Right cardiac atrium (tissue), 5 donors: ENCODE data around the gene ADM5. TPM values are rescaled to one million over a fixed set of nuclear protein-coding genes. Genes with fewer than 3 reads are reported as not detected.
"Not testable (repeated sequence)": the region's sequence is repeated elsewhere in the genome, so short reads cannot be mapped to it uniquely, and the experiment has no call there.

Experiments
- ATAC-seq, 2 donors: fragments of 200-7000 bp; cut with Tn5 transposase; one replicate each; pipeline versions ENCODE4 v1.8.0 to v1.9.1; 2020; ENCODE audit warnings: moderate library complexity in 2 of 2, mild to moderate bottlenecking in 1 of 2
- DNase-seq, 3 donors: peaks; one replicate each; pipeline ENCODE4 v3.0.0-alpha.2; 2020
- H3K27ac ChIP-seq: one replicate; pipeline ENCODE4 v1.5.1; 2013; ENCODE audit warnings: mild to moderate bottlenecking, low read length, control low read depth, moderate library complexity
- H3K27me3 ChIP-seq: one replicate; pipeline ENCODE4 v1.6.1; 2013; ENCODE audit not compliant: control insufficient read depth, insufficient read depth
- H3K4me1 ChIP-seq: one replicate; pipeline ENCODE4 v1.6.1; 2013; ENCODE audit warnings: low read length; ENCODE audit not compliant: control insufficient read depth, insufficient read depth
- H3K4me3 ChIP-seq: one replicate; pipeline ENCODE4 v1.5.1; 2013; ENCODE audit warnings: low read length, control low read depth
- H3K9me3 ChIP-seq: one replicate; pipeline ENCODE4 v1.6.1; 2013; ENCODE audit warnings: low read length; ENCODE audit not compliant: control insufficient read depth
- WGBS: extraction: QIAGEN DNeasy Blood & Tissue Kit; methylation state at CpG from one replicate; pipeline ENCODE4 v1.1.7; 2013; 5-methylcytosine and 5-hydroxymethylcytosine counted together
- intact Hi-C, 4 donors: fragments of 100-400 bp; cut with DNase I; formaldehyde crosslinking; loops; one replicate each; pipeline versions ENCODE4 v1.11.0 to v1.14.0; 2022 to 2023
- polyA plus RNA-seq: library from polyadenylated mRNA; stranded (reverse); fragments of 200-250 nt; gene quantifications from one replicate; pipeline ENCODE4 v1.2.3, GENCODE V29; 2013
- total RNA-seq, 4 donors: library from RNA; stranded (reverse); fragmentation: NEBNext Ultra II Directional; extraction: Animal tissue kit (Norgen Biotek cat#: 25700); gene quantifications; one replicate each; pipeline ENCODE4 v1.2.1, GENCODE V29; 2021
- donor health status: healthy with polysubstance abuse.
- donor health status: DM: no; HTN: yes; CAD: no.
- donor health status: DM: no; HTN: no; CAD: no.
- donor health status: DM: no; HTN: yes; CAD: no; lungs with severe emphysema.
- donor health status: DM: yes; HTN: yes; CAD: no.

ADM5 gene
- total and polyA plus RNA-seq, 5 donors = 0.28 to 0.82 (median 0.45) TPM

- Histone ChIP-seq H3K27me3 (no peaks in the 10 kb centered on the region), H3K27ac (no peak overlapping the region), H3K9me3 (no peaks in the 10 kb centered on the region), H3K4me1 (no peaks in the 10 kb centered on the region), H3K4me3 (no peak overlapping the region)
- whole genome bisulfite sequencing = 92% methylated on average over 22 of the region's 22 CpGs
- ATAC-seq = no peak
- intact Hi-C loops = no loop called here
- DNase-seq = peak in 1 of 3 donors; percentile 15
Measured at GRCh38 chr19:49704888-49705642, 15.7 kb downstream of the ADM5 start.

- H3K27ac ChIP-seq = no peak overlapping the region
- no peaks in the 10 kb centered on the region for H3K27me3 ChIP-seq
- ATAC-seq (no peak), DNase-seq (peak in 1 of 3 donors; percentile 37)
- H3K9me3 ChIP-seq = no peaks in the 10 kb centered on the region
- no peak overlapping the region for H3K4me3 ChIP-seq
- no peaks in the 10 kb centered on the region for H3K4me1 ChIP-seq
- intact Hi-C loops = no loop called here
- WGBS = 93% methylated on average over 16 of the region's 16 CpGs
Measured at GRCh38 chr19:49705919-49706318, 16.5 kb downstream of the ADM5 start.

- no peaks in the 10 kb centered on the region for H3K27me3 ChIP-seq
- ATAC-seq = no peak
- intact Hi-C loops = no loop called here
- H3K4me1 ChIP-seq = no peaks in the 10 kb centered on the region
- no peak overlapping the region for H3K27ac ChIP-seq
- DNase-seq = no peak
- no peak overlapping the region for H3K4me3 ChIP-seq
- 91% methylated on average over 20 of the region's 20 CpGs for WGBS
- no peaks in the 10 kb centered on the region for H3K9me3 ChIP-seq
Measured at GRCh38 chr19:49710372-49710951, 21.1 kb downstream of the ADM5 start.

- H3K27me3 ChIP-seq = no peaks in the 10 kb centered on the region
- H3K4me1 ChIP-seq = no peaks in the 10 kb centered on the region
- no peak overlapping the region for H3K27ac ChIP-seq
- ATAC-seq (peak in 1 of 2 donors; percentile 48), DNase-seq (peak; percentile 54 to 77 (median 72))
- H3K9me3 ChIP-seq = no peaks in the 10 kb centered on the region
- WGBS = 56% methylated on average over 20 of the region's 20 CpGs
- H3K4me3 ChIP-seq = no peak overlapping the region
- intact Hi-C loops = no loop called here
Measured at GRCh38 chr19:49712397-49712859, 23.0 kb downstream of the ADM5 start.

GRCh38 chr19:49713236-49713845 is 23.9 kb downstream of the ADM5 start:
- no peaks in the 10 kb centered on the region for H3K9me3 ChIP-seq
- intact Hi-C loops = no loop called here
- 86% methylated on average over 7 of the region's 8 CpGs for WGBS
- no peak overlapping the region for H3K4me3 ChIP-seq
- ATAC-seq (no peak), DNase-seq (no peak)
- H3K27ac ChIP-seq = no peak overlapping the region
- no peaks in the 10 kb centered on the region for H3K27me3 ChIP-seq
- no peaks in the 10 kb centered on the region for H3K4me1 ChIP-seq

- no peaks in the 10 kb centered on the region for H3K27me3 ChIP-seq
- H3K4me1 ChIP-seq = no peaks in the 10 kb centered on the region
- no peak for ATAC-seq
- H3K27ac ChIP-seq = no peak overlapping the region
- H3K9me3 ChIP-seq = no peaks in the 10 kb centered on the region
- WGBS = 72% methylated on average over 3 of the region's 3 CpGs
- no peak overlapping the region for H3K4me3 ChIP-seq
- intact Hi-C loops = no loop called here
- DNase-seq = peak in 1 of 3 donors; percentile 25
Measured at GRCh38 chr19:49716154-49716553, 26.8 kb downstream of the ADM5 start.

- no peak overlapping the region for H3K4me3 ChIP-seq
- H3K27me3 ChIP-seq = no peaks in the 10 kb centered on the region
- intact Hi-C loops = no loop called here
Measured at GRCh38 chr19:49718511-49718910, 29.1 kb downstream of the ADM5 start.

GRCh38 chr19:49718991-49719390 is 29.6 kb downstream of the ADM5 start:
- Histone ChIP-seq H3K27ac (no peak overlapping the region), H3K27me3 (no peaks in the 10 kb centered on the region), H3K4me1 (no peaks in the 10 kb centered on the region), H3K9me3 (no peaks in the 10 kb centered on the region), H3K4me3 (no peak overlapping the region)
- intact Hi-C loops = no loop called here
- WGBS = 80% methylated on average over 6 of the region's 6 CpGs
- ATAC-seq (no peak), DNase-seq (no peak)

More at GRCh38 chr19:49718511-49718910, 29.1 kb downstream of the ADM5 start:
- no peaks in the 10 kb centered on the region for H3K9me3 ChIP-seq
- DNase-seq (no peak), ATAC-seq (no peak)
- WGBS = 86% methylated on average over 8 of the region's 8 CpGs
- H3K4me1 ChIP-seq = no peaks in the 10 kb centered on the region
- no peak overlapping the region for H3K27ac ChIP-seq

- 83% methylated on average over 22 of the region's 22 CpGs for WGBS
- intact Hi-C loops = not testable (repeated sequence)
Measured at GRCh38 chr19:49719420-49719819, 30.0 kb downstream of the ADM5 start.

GRCh38 chr19:49727217-49728030 is 38.0 kb downstream of the ADM5 start:
- H3K27me3 ChIP-seq = no peaks in the 10 kb centered on the region
- peak overlapping the region; percentile 94 for H3K27ac ChIP-seq
- 41% methylated on average over 23 of the region's 23 CpGs for WGBS
- peak; percentile 79 to 91 (median 87) for DNase-seq
- no peaks in the 10 kb centered on the region for H3K9me3 ChIP-seq
- H3K4me3 ChIP-seq = no peak overlapping the region
- peak; percentile 91 to 94 for ATAC-seq
- intact Hi-C loops = no loop called here
- peaks cover 5% of the 10 kb centered on the region for H3K4me1 ChIP-seq

More at GRCh38 chr19:49719420-49719819, 30.0 kb downstream of the ADM5 start:
- H3K27me3 ChIP-seq, H3K4me3 ChIP-seq, H3K4me1 ChIP-seq, ATAC-seq, H3K27ac ChIP-seq, DNase-seq, H3K9me3 ChIP-seq: not testable (repeated sequence)
